ENCODE data around the gene USP3.

- TF ChIP-seq POLR2A (IDR thresholded peaks at IDR 0.05) (no peak), CTCF (IDR thresholded peaks at IDR 0.05) (no peak), EP300 (IDR thresholded peaks at IDR 0.05) (no peak), POLR2AphosphoS5 (IDR thresholded peaks at IDR 0.05) (no peak)
Observed at GRCh38 chr15:63512148-63512547, 7.8 kb downstream of the USP3 start.
